Measurements from ENCODE around the gene CD164L2.
A peak's percentile ranks its signal among the peaks of the same experiment; 100 is the strongest.

CD164L2 gene

DNA sequence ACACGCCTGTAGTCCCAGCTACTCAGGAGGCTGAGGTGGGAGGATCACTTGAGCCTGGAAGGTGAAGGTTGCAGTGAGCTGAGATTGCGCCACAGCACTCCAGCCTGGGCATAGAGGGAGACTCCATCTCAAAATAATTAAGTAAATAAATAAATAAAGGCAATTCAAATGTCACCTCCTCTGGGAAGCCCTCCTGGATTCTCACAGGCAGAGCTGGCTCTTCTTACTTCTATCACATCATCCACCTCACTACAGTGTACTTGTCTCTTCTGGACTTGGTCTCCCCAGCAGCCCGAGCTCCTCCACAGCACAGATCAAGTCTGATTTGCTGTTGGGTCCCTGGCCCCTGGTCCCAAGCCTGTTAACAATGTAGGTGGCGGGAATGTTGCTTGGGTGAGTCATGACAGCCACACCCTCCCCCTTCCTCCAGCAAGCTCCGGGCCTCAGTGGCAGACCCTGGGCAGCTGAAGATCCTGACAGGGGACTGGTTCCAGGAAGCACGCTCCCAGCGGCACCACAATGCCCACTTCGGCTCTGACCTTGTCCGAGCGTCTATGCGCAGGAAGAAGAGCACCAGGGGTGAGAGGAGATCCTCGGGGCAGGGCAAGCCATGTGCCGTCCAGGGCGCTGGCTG, 36.0 kb downstream of the CD164L2 start:
- DNase-seq (ENCODE audit: low spot score) = no peak

DNA sequence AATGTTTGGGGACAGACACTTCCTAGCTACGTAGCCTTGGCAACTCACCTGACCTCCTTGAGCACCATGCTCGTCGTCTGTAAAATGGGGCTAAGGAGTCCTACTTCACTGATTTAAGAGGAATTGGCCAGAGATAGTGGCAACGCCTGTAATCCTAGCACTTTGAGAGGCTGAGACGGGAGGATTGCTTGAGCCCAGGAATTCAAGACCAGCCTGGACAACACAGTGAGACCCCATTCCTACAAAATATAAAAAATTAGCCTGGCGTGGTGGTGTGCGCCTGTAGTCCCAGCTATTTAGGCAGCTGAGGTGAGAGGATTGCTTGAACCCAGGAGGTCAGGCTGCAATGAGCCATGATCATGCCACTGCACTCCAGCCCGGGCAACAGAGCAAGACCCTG, 36.8 kb downstream of the CD164L2 start:
- no peak for DNase-seq (ENCODE audit: low spot score)

DNA sequence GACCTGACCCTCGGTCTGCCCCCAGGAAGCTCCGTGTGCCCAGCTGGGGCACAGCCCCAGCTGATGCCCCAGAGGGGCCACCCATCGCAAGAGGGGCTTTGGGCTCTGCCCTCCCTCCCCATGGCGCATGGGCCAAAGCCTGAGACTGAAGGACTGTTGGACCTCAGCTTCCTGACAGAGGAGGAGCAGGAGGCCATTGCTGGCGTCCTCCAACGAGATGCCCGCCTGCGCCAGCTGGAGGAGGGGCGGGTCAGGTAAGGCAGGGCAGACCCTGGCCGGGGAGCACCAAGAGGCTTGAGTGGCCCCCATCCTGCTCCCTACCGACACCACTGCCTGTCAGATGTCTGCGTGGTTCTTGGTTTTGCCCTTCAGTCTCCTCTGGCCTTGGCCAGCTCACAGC, 37.9 kb downstream of the CD164L2 start:
- DNase-seq (ENCODE audit: low spot score) = no peak

- DNase-seq (ENCODE audit: low spot score) = no peak
Measured at GRCh38 chr1:27343639-27344025, 39.5 kb downstream of the CD164L2 start.

DNA sequence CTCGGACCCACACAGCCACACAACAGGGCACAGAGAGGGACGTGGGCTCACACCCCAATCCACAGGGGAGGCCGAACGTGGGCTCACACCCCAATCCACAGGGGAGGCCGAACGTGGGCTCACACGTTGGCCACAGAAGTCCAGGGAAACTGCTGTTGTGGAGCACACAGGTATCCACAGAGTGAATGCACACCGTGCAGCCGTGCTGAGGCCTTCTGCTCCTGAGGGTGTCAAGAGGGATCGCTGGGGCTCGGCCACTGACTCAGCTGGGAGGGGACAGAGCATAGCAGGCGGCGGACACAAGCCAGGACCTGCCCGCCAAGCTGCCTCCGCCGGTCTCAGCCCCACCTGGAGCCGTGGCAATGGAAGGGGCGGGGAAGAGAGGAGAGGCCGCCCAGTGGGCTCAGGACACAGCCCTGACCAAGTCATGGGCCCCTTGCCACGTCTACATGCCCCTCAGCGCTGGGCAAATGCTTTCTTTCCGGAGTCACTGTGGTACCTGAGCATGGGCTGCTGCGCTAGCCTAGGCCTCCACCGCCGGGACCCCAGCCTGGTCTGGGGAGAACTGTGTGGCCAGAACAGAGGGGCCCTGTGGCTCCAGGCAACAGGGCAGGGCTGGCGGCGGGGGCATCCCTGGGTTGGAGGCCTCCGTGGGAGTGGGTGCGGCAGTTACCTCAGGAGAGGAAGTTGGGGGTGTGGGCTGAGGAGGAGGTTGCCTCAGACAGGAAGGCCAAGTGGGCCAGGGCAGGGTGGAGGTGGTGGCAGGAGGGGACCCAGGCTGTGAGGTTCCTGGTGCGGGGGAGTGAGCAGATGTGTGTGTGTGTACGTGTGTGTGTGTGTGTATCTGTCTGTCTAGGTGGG, 40.1 kb downstream of the CD164L2 start:
- no peak for DNase-seq (ENCODE audit: low spot score)

DNA sequence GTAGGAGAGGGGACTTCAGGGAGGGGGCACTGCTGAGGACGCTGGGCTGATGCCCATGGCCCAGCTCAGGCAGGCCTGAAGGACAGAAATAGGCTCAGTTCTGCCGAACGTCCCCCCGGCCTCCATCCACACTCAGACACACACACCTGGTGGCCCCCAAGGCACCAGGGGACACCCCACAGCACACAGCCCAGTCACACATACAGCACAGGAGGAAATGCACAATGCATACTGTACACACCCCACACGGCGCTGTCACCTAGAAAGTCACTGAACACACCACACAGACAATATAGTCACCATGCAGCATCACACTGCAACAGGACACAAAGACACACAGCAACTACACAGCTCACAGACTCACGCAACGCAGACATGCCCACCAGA, 40.7 kb downstream of the CD164L2 start:
- no peak for DNase-seq (ENCODE audit: low spot score)

GRCh38 chr1:27341525-27342252, 41.4 kb downstream of the CD164L2 start, which contains the start of gene SYTL1:
TSS of gene SYTL1 (plus strand) at chr1:27342022. CDS start at chr1:27345335, 3,313 bp downstream.
- no peak for DNase-seq (ENCODE audit: low spot score)

GRCh38 chr1:27339213-27339612, 43.9 kb downstream of the CD164L2 start:
- DNase-seq (ENCODE audit: low spot score) = no peak

DNA sequence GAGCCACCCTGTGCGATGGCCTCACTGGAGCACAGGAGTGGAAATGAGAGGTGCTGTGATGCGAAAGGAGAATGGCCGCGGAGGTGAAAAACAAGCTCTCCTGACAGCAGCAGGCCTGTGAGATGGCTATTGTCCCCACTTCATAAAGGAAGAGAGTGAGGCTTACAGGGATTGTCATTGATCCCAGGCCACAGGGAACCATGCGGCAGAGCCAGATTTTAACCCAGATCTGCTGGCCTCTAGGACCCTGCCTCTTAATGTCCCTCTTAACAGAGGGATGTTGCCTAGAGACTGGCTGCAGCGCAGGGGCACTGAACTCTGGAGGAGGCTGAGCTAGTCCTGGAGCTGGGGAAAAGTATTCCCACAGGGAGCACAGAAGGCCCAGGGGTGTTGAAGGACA, 44.4 kb downstream of the CD164L2 start:
- DNase-seq (ENCODE audit: low spot score) = no peak

- DNase-seq (ENCODE audit: low spot score) = no peak
Measured at GRCh38 chr1:27336756-27337155, 46.4 kb downstream of the CD164L2 start.

DNA sequence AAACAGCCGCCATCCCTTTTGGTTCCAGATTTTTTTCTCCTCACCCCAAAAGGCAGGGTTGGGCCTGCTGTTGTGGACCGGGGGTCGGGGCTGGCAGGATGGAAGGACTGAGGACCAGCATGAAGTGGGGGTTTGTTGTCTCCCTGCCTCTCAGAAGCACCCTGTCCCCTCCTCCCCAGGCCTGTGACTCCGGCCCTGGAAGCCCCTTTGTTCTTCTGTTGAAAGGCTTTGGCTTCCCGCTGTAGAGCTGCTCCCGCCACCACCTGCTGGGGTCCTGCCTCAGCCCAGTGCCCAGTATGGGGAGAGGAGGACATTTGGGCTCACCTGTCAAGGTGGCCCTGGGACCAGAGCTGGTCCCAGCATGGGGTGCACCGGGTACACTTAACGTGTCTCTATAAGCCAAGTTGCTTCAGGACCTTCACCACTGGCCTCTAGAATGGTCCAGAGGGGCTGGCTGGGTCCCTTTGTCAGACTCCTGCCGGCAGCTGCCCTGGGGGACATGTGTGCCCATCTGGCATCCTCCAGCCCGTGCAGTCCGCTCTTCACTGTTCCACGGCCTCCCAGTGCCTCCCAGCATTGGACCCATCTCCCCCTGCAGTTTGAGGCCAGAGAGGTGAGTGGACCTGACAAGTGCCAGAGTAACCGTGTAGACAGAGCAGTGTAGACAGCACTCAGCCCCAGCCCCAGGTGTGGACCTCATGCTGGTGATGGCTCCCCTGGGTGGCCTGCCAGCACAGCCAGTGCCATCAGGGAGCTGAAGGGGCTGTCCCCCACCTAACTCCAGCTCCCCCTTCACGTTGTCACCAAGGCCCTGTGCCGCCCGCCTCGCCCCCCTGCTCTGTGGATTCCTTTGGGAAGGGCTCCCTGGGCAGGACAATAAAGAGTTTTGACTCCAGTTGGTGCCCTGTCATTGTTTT, 47.4 kb downstream of the CD164L2 start:
- DNase-seq (ENCODE audit: low spot score) = no peak

DNA sequence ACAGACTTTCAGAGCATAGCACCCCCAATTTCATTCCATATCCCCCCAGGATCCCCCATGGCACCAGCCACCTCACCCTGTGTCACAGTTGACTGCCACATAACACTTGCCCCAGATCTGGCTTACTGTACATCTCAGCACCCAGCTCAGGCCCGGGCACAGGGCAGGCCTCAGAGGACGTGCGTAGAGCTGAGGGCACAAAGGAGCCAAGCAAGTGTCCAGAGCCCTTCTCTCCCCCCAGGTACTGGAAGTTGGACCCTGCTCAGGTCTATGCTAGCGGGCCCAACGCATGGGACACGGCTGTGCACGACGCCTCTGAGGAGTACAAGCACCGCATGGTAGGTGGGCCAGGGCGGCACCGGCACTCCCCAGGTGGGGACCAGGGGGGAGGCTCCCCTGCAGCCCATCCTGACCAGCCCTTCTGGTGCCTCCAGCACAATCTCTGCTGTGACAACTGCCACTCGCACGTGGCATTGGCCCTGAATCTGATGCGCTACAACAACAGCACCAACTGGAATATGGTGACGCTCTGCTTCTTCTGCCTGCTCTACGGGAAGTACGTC, 49.3 kb downstream of the CD164L2 start:
- DNase-seq (ENCODE audit: low spot score) = no peak

DNA sequence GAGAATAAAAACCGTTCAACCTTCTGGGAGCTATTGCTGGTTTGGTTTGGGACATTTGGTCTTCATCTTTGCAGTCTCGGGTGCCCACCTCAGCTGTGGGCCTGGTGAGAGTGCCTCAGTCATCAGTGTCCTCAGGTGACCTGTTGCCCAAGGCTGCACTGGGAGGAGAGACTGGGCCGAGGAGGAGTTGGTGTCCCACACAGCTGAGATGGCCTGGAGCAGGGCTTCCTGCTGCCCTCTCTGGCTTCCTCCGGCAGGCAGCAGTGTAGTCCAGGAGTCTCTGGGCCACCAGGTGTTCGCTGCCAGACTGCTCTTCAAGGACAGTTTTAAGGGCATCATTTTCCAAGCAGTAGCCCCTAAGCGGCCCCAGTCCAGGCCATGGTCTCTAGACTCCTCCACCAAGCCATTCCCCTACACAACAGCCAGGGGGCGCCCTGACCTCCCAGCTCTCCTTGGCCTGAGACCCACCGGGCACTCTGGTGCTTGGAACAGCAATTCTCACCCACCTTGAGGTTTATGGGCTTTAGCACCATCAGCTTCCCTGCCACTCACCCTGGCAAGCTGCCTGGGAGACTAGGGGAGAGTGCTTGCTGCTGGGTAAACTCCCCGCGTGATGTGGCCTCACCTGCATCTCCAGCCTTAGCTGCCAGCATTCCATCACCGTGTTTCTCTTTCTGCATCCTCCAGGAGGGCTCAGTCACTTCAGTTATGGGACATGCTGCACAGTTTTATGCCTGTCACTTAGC, 50.4 kb downstream of the CD164L2 start:
- peak; percentile 51 for DNase-seq (ENCODE audit: low spot score)

- DNase-seq (ENCODE audit: low spot score) = no peak
Measured at GRCh38 chr1:27331922-27332321, 51.2 kb downstream of the CD164L2 start.

GRCh38 chr1:27331426-27331825, 51.7 kb downstream of the CD164L2 start:
- DNase-seq (ENCODE audit: low spot score) = no peak

DNA sequence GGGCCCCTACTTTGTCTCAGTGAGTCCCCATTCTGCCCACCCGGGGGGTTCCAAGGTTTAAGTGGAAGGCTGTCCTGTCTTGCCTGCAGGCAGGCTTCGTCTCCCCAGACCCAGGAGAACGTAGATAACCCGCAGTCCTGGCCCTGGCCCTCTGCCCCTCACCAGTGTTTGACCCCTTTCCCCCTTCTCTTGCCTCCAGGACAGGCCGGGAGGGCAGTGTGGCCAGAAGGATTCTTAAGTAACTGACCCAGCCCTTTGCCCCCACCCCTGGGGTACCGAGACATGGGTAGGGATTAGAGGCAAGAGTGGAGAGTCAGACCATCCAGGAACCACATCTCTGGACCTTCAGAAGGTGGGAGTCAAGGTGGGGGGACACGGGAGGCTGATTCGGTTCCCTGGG, 52.3 kb downstream of the CD164L2 start:
- DNase-seq (ENCODE audit: low spot score) = no peak

All from hematopoietic multipotent progenitor cell treated with erythropoietin and hydrocortisone succinate and interleukin-3 and kit ligand, for 15 days (in vitro differentiated cells).